Stimulated activated CD8-positive, alpha-beta memory T cell treated with anti-CD3 and anti-CD28 coated beads, Interleukin-7, amount 100 ng/mL, for 4 hours (primary cell): ENCODE data around the gene PITX2.

Source experiments
- DNase-seq, 2 donors: peaks; one replicate each; pipeline ENCODE4 v3.0.0-alpha.2; 2020; ENCODE audit warnings: low read depth in 2 of 2

The PITX2 gene

GRCh38 chr4:110636680-110637407, 14.0 kb upstream of the PITX2 start:
- DNase-seq, result no peak

GRCh38 chr4:110636171-110636679, 13.3 kb upstream of the PITX2 start:
- no peak for DNase-seq

- no peak for DNase-seq
These were observed 12.4 kb upstream of the PITX2 start for GRCh38 chr4:110635163-110635865.

- DNase-seq, result no peak
These were observed 11.7 kb upstream of the PITX2 start for GRCh38 chr4:110634350-110635162.

- no peak for DNase-seq
These were observed 10.8 kb upstream of the PITX2 start for GRCh38 chr4:110633358-110634341.

- no peak for DNase-seq
These were observed 9.9 kb upstream of the PITX2 start for GRCh38 chr4:110632506-110633357.

GRCh38 chr4:110631584-110632505, 9.0 kb upstream of the PITX2 start:
- DNase-seq, result no peak

- DNase-seq, result no peak
These were observed 8.0 kb upstream of the PITX2 start for GRCh38 chr4:110630688-110631402.

- no peak for DNase-seq
These were observed 7.2 kb upstream of the PITX2 start for GRCh38 chr4:110629780-110630687.

- no peak for DNase-seq
These were observed 6.4 kb upstream of the PITX2 start for GRCh38 chr4:110629214-110629754.

- no peak for DNase-seq
These were observed 5.9 kb upstream of the PITX2 start for GRCh38 chr4:110628663-110629213.

GRCh38 chr4:110627977-110628662, 5.2 kb upstream of the PITX2 start:
- DNase-seq, result no peak

- DNase-seq, result no peak
These were observed 3.8 kb upstream of the PITX2 start for GRCh38 chr4:110626532-110627153.

GRCh38 chr4:110625576-110626257, 2.8 kb upstream of the PITX2 start:
- DNase-seq, result no peak

GRCh38 chr4:110624904-110625494, 2.1 kb upstream of the PITX2 start:
- DNase-seq, result no peak
